ENCODE measurements around the gene CFAP119. TPM values are rescaled to one million over a fixed set of nuclear protein-coding genes. Genes with fewer than 3 reads are reported as not detected.

Gene CFAP119
- total and polyA plus RNA-seq, 4 donors = 0.33 to 2.7 (median 1.2) TPM

GRCh38 chr16:30785126-30786106, 23.6 kb upstream of the CFAP119 start (continued):
- TF ChIP-seq FOXA2 (IDR thresholded peaks at IDR 0.05) = no peak
- TF ChIP-seq NR2F2 (IDR thresholded peaks at IDR 0.05) = no peak
- TF ChIP-seq RAD21 (IDR thresholded peaks at IDR 0.05) = no peak
- TF ChIP-seq FOXA1 (IDR thresholded peaks at IDR 0.05) = no peak
- no peak for TF ChIP-seq JUND (IDR thresholded peaks at IDR 0.05)

- Histone ChIP-seq H3K27ac (ENCODE audit: low read depth in 1 of 2, low read length in 2 of 2) (no peak overlapping the region), H3K27me3 (ENCODE audit: control insufficient read depth in 4 of 4, insufficient read depth in 4 of 4, low read length in 3 of 4) (no peaks in the 10 kb centered on the region), H3K9me3 (ENCODE audit: control insufficient read depth in 4 of 4, low read length in 3 of 4) (no peaks in the 10 kb centered on the region), H3K36me3 (ENCODE audit: control insufficient read depth in 4 of 4, insufficient read depth in 3 of 4, low read depth in 1 of 4, low read length in 3 of 4) (peaks cover 0 to 17% (median 4%) of the 10 kb centered on the region in 4 donors), H3K4me1 (ENCODE audit: control insufficient read depth in 4 of 4, insufficient read depth in 4 of 4, low read length in 3 of 4) (peaks cover 5 to 20% (median 11%) of the 10 kb centered on the region in 4 donors), H3K4me3 (ENCODE audit: low read depth in 1 of 3, low read length in 3 of 3) (no peak overlapping the region), H3K9ac (ENCODE audit: low read depth in 1 of 2, low read length in 2 of 2) (no peak overlapping the region)
- WGBS = 93% methylated on average over 18 of the region's 18 CpGs
- TF ChIP-seq MAX (IDR thresholded peaks at IDR 0.05) (no peak), HNF4A (conservative IDR thresholded peaks at IDR 0.05) (no peak), ZBTB33 (IDR thresholded peaks at IDR 0.05) (no peak), NR2F2 (IDR thresholded peaks at IDR 0.05) (no peak), RAD21 (IDR thresholded peaks at IDR 0.05) (no peak), TAF1 (conservative IDR thresholded peaks at IDR 0.05) (no peak), JUND (IDR thresholded peaks at IDR 0.05) (no peak)
- DNase-seq (ENCODE audit: low spot score) = no peak
Observed at GRCh38 chr16:30784215-30784614, 22.4 kb upstream of the CFAP119 start.

GRCh38 chr16:30783280-30784109, 21.6 kb upstream of the CFAP119 start:
- 97% methylated on average over 57 of the region's 57 CpGs for WGBS
- no peaks in the 10 kb centered on the region for H3K27me3 ChIP-seq (ENCODE audit: control insufficient read depth in 4 of 4, insufficient read depth in 4 of 4, low read length in 3 of 4)
- H3K9me3 ChIP-seq (ENCODE audit: control insufficient read depth in 4 of 4, low read length in 3 of 4) = no peaks in the 10 kb centered on the region
- no peak for DNase-seq (ENCODE audit: low spot score)
- TF ChIP-seq ATF3 (IDR thresholded peaks at IDR 0.05) (no peak), RXRA (IDR thresholded peaks at IDR 0.05) (no peak), EGR1 (IDR thresholded peaks at IDR 0.05; ENCODE audit: low read depth in 2 of 2) (no peak), FOXA1 (IDR thresholded peaks at IDR 0.05) (no peak), FOXA2 (IDR thresholded peaks at IDR 0.05) (no peak), CTCF (IDR thresholded peaks at IDR 0.05; ENCODE audit: low read depth, low read length, missing input control) (no peak), SP1 (IDR thresholded peaks at IDR 0.05) (no peak), JUND (IDR thresholded peaks at IDR 0.05) (no peak), YY1 (IDR thresholded peaks at IDR 0.05) (no peak), HNF4G (IDR thresholded peaks at IDR 0.05) (no peak), MAX (IDR thresholded peaks at IDR 0.05) (no peak), NR2F2 (IDR thresholded peaks at IDR 0.05) (no peak), ZBTB33 (IDR thresholded peaks at IDR 0.05) (no peak)
- no peak overlapping the region for H3K4me3 ChIP-seq (ENCODE audit: low read depth in 1 of 3, low read length in 3 of 3)
- no peak overlapping the region for H3K27ac ChIP-seq (ENCODE audit: low read depth in 1 of 2, low read length in 2 of 2)
- peaks cover 5 to 20% (median 11%) of the 10 kb centered on the region in 4 donors for H3K4me1 ChIP-seq (ENCODE audit: control insufficient read depth in 4 of 4, insufficient read depth in 4 of 4, low read length in 3 of 4)
- peaks cover 0 to 17% (median 4%) of the 10 kb centered on the region in 4 donors for H3K36me3 ChIP-seq (ENCODE audit: control insufficient read depth in 4 of 4, insufficient read depth in 3 of 4, low read depth in 1 of 4, low read length in 3 of 4)
- no peak overlapping the region for H3K9ac ChIP-seq (ENCODE audit: low read depth in 1 of 2, low read length in 2 of 2)
